IMR-90 (cell line): Measurements from ENCODE around the gene KRT7. TPM values are rescaled to one million over a fixed set of nuclear protein-coding genes. Genes with fewer than 3 reads are reported as not detected.

Experiments
- ATAC-seq: fragments of 200-7000 bp; cut with Tn5 transposase; 2 replicates; pipeline ENCODE4 v1.9.1; 2020; ENCODE audit warnings: low read depth, mild to moderate bottlenecking, moderate library complexity
- BruUV-seq: library from RNA; stranded (reverse); fragments of 400-500 nt; replicated peaks from 2 replicates; lab custom pipeline; 2021; lab: Mats Ljungman, UMichigan
- CTCF ChIA-PET: fragments of 300-600 bp; formaldehyde crosslinking; extraction: SDS; loops from one replicate; lab custom pipeline; 2021; ENCODE audit warnings: antibody characterized with exemption; lab: Yijun Ruan, JAX
- POLR2A ChIA-PET: fragments of 300-600 bp; sonication (Branson Sonifier 250); formaldehyde crosslinking; loops from one replicate; lab custom pipeline; 2022; ENCODE audit warnings: antibody characterized with exemption; ENCODE audit not compliant: unreplicated experiment; lab: Charles Lee
- DNase-seq: peaks from one replicate; pipeline ENCODE4 v3.0.0; 2013
- H2AFZ ChIP-seq: replicated peaks from 2 replicates; pipeline ENCODE3; 2013; ENCODE audit warnings: low read length, mild to moderate bottlenecking; ENCODE audit not compliant: poor library complexity
- H2AK5ac ChIP-seq: 2 replicates; pipeline ENCODE4 v1.6.1; 2013; ENCODE audit warnings: low read depth, low read length, inconsistent platforms
- H2AK9ac ChIP-seq: replicated peaks from 2 replicates; pipeline ENCODE3; 2013; ENCODE audit warnings: mild to moderate bottlenecking, low read depth, low read length, moderate library complexity; ENCODE audit not compliant: poor library complexity
- H2BK120ac ChIP-seq: 2 replicates; pipeline ENCODE4 v1.6.1; 2013; ENCODE audit warnings: low read depth, low read length, inconsistent platforms
- H2BK15ac ChIP-seq: 3 replicates; pipeline ENCODE4 v1.6.1; 2013; ENCODE audit warnings: low read depth, low read length, inconsistent platforms
- H2BK20ac ChIP-seq: 2 replicates; pipeline ENCODE4 v1.6.1; 2013; ENCODE audit warnings: low read depth, mild to moderate bottlenecking, inconsistent platforms, low read length, moderate library complexity
- H2BK5ac ChIP-seq: 2 replicates; pipeline ENCODE4 v1.6.1; 2013; ENCODE audit warnings: mild to moderate bottlenecking, low read depth, low read length, inconsistent platforms; ENCODE audit not compliant: poor library complexity, severe bottlenecking
- H3K14ac ChIP-seq: replicated peaks from 2 replicates; pipeline ENCODE4 v1.6.1; 2013; ENCODE audit warnings: low read depth, low read length, inconsistent platforms
- H3K18ac ChIP-seq: 2 replicates; pipeline ENCODE4 v1.6.1; 2013; ENCODE audit warnings: low read depth, low read length, control low read depth
- H3K23ac ChIP-seq: 2 replicates; pipeline ENCODE4 v1.6.1; 2013; ENCODE audit warnings: low read depth, low read length, inconsistent platforms
- H3K27ac ChIP-seq: 2 replicates; pipeline ENCODE4 v1.5.1; 2013; ENCODE audit warnings: mild to moderate bottlenecking, control low read depth, low read length; ENCODE audit not compliant: insufficient read depth
- H3K27me3 ChIP-seq: 2 replicates; pipeline ENCODE4 v1.6.1; 2013; ENCODE audit warnings: low read length; ENCODE audit not compliant: control insufficient read depth, insufficient read depth
- H3K36me3 ChIP-seq: 2 replicates; pipeline ENCODE4 v1.6.1; 2013; ENCODE audit warnings: low read length, mixed read lengths; ENCODE audit not compliant: control insufficient read depth, insufficient read depth
- H3K4ac ChIP-seq: 2 replicates; pipeline ENCODE4 v1.6.1; 2013; ENCODE audit warnings: low read depth, low read length, inconsistent platforms
- H3K4me1 ChIP-seq: 2 replicates; pipeline ENCODE4 v1.6.1; 2013; ENCODE audit warnings: low read length, mixed read lengths; ENCODE audit not compliant: control insufficient read depth, insufficient read depth
- H3K4me2 ChIP-seq: 2 replicates; pipeline ENCODE4 v1.6.1; 2013; ENCODE audit warnings: low read depth, mild to moderate bottlenecking, control low read depth, low read length, moderate library complexity
- H3K4me3 ChIP-seq: 2 replicates; pipeline ENCODE4 v1.5.1; 2013; ENCODE audit warnings: low read depth, mild to moderate bottlenecking, control low read depth, low read length, moderate library complexity; ENCODE audit not compliant: insufficient read depth
- H3K56ac ChIP-seq: 2 replicates; pipeline ENCODE4 v1.6.1; 2013; ENCODE audit warnings: low read length, inconsistent platforms; ENCODE audit not compliant: insufficient read depth; ENCODE audit errors: extremely low read depth
- H3K79me1 ChIP-seq, 2 experiments: 2 replicates each; pipeline ENCODE4 v1.6.1; 2013; ENCODE audit warnings: low read length in 2 of 2, inconsistent platforms in 1 of 2, low read depth in 1 of 2
- H3K9ac ChIP-seq: 2 replicates; pipeline ENCODE4 v1.6.1; 2013; ENCODE audit warnings: low read depth, low read length, control low read depth
- H3K9me1 ChIP-seq: 2 replicates; pipeline ENCODE4 v1.6.1; 2013; ENCODE audit warnings: low read length, inconsistent platforms; ENCODE audit not compliant: insufficient read depth
- H3K9me3 ChIP-seq: 2 replicates; pipeline ENCODE4 v1.6.1; 2013; ENCODE audit warnings: low read length; ENCODE audit not compliant: control insufficient read depth, insufficient read depth
- H4K20me1 ChIP-seq: 2 replicates; pipeline ENCODE4 v1.6.1; 2013; ENCODE audit warnings: low read length, inconsistent platforms; ENCODE audit not compliant: insufficient read depth
- H4K5ac ChIP-seq: 2 replicates; pipeline ENCODE4 v1.6.1; 2013; ENCODE audit warnings: mild to moderate bottlenecking, low read depth, low read length, control low read depth
- H4K8ac ChIP-seq, 2 experiments: 2 replicates each; pipeline ENCODE4 v1.6.1; 2013; ENCODE audit warnings: low read depth in 2 of 2, low read length in 2 of 2, control low read depth in 1 of 2, inconsistent platforms in 1 of 2
- H4K91ac ChIP-seq: 2 replicates; pipeline ENCODE4 v1.6.1; 2013; ENCODE audit warnings: low read depth, low read length, inconsistent platforms; ENCODE audit not compliant: insufficient read depth
- BHLHE40 ChIP-seq: fragments of 150-350 bp; IDR thresholded peaks from 2 replicates; pipeline ENCODE4 v1.6.1; 2016; ENCODE audit warnings: mild to moderate bottlenecking, low read depth, low read length
- CEBPB ChIP-seq: IDR thresholded peaks from 2 replicates; pipeline ENCODE4 v1.6.1; 2012; ENCODE audit warnings: low read depth, low read length, improper control_type of control experiment
- MAFK ChIP-seq: IDR thresholded peaks from 2 replicates; pipeline ENCODE4 v1.6.1; 2012; ENCODE audit warnings: low read depth, low read length, improper control_type of control experiment
- MAZ ChIP-seq: IDR thresholded peaks from 2 replicates; pipeline ENCODE4 v1.6.1; 2012; ENCODE audit warnings: low read depth, mild to moderate bottlenecking, low read length, improper control_type of control experiment, moderate library complexity, borderline replicate concordance
- POLR2A ChIP-seq: IDR thresholded peaks from 2 replicates; pipeline ENCODE4 v1.6.1; 2012; ENCODE audit warnings: mild to moderate bottlenecking, low read depth, low read length
- RAD21 ChIP-seq: IDR thresholded peaks from 2 replicates; pipeline ENCODE4 v1.6.1; 2012; ENCODE audit warnings: low read length, improper control_type of control experiment
- RCOR1 ChIP-seq: IDR thresholded peaks from 2 replicates; pipeline ENCODE4 v1.6.1; 2012; ENCODE audit warnings: mild to moderate bottlenecking, low read length, improper control_type of control experiment; ENCODE audit not compliant: insufficient replicate concordance
- RFX5 ChIP-seq: IDR thresholded peaks from 2 replicates; pipeline ENCODE4 v1.8.0; 2012; ENCODE audit warnings: low read depth, mild to moderate bottlenecking, low read length, moderate library complexity
- SMC3 ChIP-seq: fragments of 150-350 bp; IDR thresholded peaks from 2 replicates; pipeline ENCODE4 v1.6.1; 2016; ENCODE audit warnings: low read depth, mild to moderate bottlenecking, antibody characterized with exemption, low read length, moderate library complexity
- WGBS, 2 experiments: methylation state at CpG; one replicate each; pipeline versions ENCODE4 v1.1.5 to v1.1.7; 2013; ENCODE audit warnings: missing lambda C conversion rate in 2 of 2; ENCODE audit not compliant: insufficient read length in 1 of 2; ENCODE audit errors: extremely low coverage in 2 of 2; 5-methylcytosine and 5-hydroxymethylcytosine counted together
- dilution Hi-C: fragments of 300-500 bp; cut with HindIII; formaldehyde crosslinking; loops from one replicate; pipeline ENCODE4 v1.14.3; 2018; ENCODE audit warnings: low sequenced_read_pairs; ENCODE audit not compliant: unreplicated experiment
- in situ Hi-C: fragments of 300-500 bp; cut with MboI; formaldehyde crosslinking; loops from 3 replicates; pipeline ENCODE4 v1.14.3; 2019; ENCODE audit warnings: low sequenced_read_pairs, inconsistent platforms, mixed read lengths
- intact Hi-C: fragments of 100-400 bp; cut with micrococcal nuclease; formaldehyde crosslinking; loops from 2 replicates; pipeline ENCODE4 v1.10.0; 2022
- polyA plus RNA-seq, 3 experiments: library from polyadenylated mRNA; depleted of rRNA; stranded (reverse); fragments of >200 nt; gene quantifications; 2 replicates each; pipeline ENCODE4 v1.2.3, GENCODE V29; 2012; ENCODE audit warnings: low replicate concordance in 1 of 3
- total RNA-seq: library from RNA; depleted of rRNA; stranded (reverse); fragments of >200 nt; gene quantifications from 2 replicates; pipeline ENCODE4 v1.2.3, GENCODE V29; 2012
- TF ChIP-seq, protein P1 (sequence below): conservative IDR thresholded peaks from 2 replicates; pipeline ENCODE4 v1.5.1; 2012; ENCODE audit warnings: mild to moderate bottlenecking, low read depth, low read length, improper control_type of control experiment
- TF ChIP-seq, protein P2 (sequence below): fragments of 150-350 bp; IDR thresholded peaks from 2 replicates; pipeline ENCODE4 v1.6.1; 2017; ENCODE audit warnings: mild to moderate bottlenecking, antibody characterized with exemption, low read length, low read depth

KRT7 gene
- total and polyA plus RNA-seq, 2 of the 4 experiments (the other 2 are of a cell fraction), result 0.54 to 1.7 TPM

DNA sequence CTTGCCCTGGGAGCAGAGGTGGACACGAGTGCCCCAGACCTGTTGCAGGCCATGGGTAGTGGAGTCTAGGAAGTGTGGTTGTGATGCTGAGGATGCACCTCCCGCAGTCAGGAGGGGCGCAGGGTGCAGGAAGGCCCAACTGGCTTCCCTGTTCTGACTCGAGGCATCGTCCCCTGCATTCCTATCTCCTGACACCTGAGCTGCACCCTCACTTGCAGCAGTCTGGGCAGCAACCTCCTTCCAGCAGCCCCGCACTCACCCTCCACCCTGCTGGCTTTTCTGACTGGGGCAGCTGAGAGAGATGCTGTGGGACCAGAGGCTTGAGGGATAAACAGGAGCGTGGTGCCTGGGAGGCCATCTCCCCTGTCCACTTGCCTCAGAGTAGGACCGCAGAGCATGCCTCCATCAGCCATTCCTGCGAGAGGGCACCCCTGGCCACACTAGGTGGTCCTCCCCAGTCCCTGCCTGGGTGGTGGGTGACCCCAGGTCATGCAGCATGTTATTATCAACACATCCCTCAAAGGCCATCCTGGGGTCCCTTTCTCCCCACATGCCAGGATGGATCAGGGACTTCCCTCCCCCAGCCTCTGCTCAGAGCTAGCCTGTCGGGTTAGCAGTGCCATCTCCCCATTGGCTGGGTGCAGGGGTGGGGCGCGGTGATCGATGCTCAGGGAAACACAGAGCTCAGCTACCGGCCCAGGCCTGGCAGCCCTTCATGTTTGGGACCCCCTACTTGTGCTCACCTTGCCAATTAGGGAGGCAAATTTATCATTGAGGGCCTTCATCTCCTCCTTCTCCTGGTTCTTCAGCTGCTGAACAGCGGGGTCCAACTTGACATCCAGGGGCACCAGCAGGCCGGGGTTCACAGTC, 41.9 kb upstream of the KRT7 start:
- Histone ChIP-seq H3K9ac (peak overlapping the region; percentile 18; the same call in 1 of the 2 replicates), H3K4me1 (peaks cover 70% of the 10 kb centered on the region), H3K27ac (peak overlapping the region; percentile 90), H3K9me1 (peaks cover 65% of the 10 kb centered on the region), H2BK20ac (peak overlapping the region; percentile 99), H2AK9ac (peak overlapping the region; percentile 97), H2AFZ (peak overlapping the region; percentile 69), H4K20me1 (no peaks in the 10 kb centered on the region), H3K27me3 (no peaks in the 10 kb centered on the region), H3K18ac (peak overlapping the region; percentile 71), H3K23ac (peak overlapping the region; percentile 90), H3K4ac (peak overlapping the region; percentile 99), H3K4me2 (no peak overlapping the region), H2BK120ac (peak overlapping the region; percentile 100), H2BK5ac (peak overlapping the region; percentile 99), H2BK15ac (peak overlapping the region; percentile 72; the same call in 2 of the 3 replicates), H4K8ac (peak overlapping the region; percentile 91 to 92), H3K14ac (peak overlapping the region; percentile 87), H3K4me3 (no peak overlapping the region), H3K36me3 (no peaks in the 10 kb centered on the region), H3K56ac (peak overlapping the region; percentile 79; the same call in 1 of the 2 replicates), H4K91ac (peak overlapping the region; percentile 100), H3K9me3 (no peaks in the 10 kb centered on the region), H2AK5ac (peak overlapping the region; percentile 98), H4K5ac (peak overlapping the region; percentile 93), H3K79me1 (peaks cover 0 to 41% of the 10 kb centered on the region in 2 experiments; a peak in 2 of 4 replicates)
- dilution Hi-C loops, result no loop called here
- peak; percentile 35 for DNase-seq
- ChIA-PET CTCF (interaction anchor here (1.0 to 2.1 kb wide), 2 partner anchors 22 to 88 kb away, joined by 3 to 9 read pairs; no protein-coding TSS in a partner anchor), POLR2A (no interaction called here)
- intact Hi-C loops, result no loop called here
- no peak for ATAC-seq
- in situ Hi-C loops, result no loop called here
- WGBS, 2 experiments, result 94% methylated on average over 7 of the region's 16 CpGs; no CpG with 5 or more reads in 1 of the 2 experiments
- no TSS peak for BruUV-seq
- TF ChIP-seq RAD21 (no peak), MAZ (no peak), CEBPB (no peak), RFX5 (no peak), BHLHE40 (no peak), SMC3 (no peak), MAFK (no peak), POLR2A (no peak), RCOR1 (no peak)
- TF ChIP-seq, protein P1, sequence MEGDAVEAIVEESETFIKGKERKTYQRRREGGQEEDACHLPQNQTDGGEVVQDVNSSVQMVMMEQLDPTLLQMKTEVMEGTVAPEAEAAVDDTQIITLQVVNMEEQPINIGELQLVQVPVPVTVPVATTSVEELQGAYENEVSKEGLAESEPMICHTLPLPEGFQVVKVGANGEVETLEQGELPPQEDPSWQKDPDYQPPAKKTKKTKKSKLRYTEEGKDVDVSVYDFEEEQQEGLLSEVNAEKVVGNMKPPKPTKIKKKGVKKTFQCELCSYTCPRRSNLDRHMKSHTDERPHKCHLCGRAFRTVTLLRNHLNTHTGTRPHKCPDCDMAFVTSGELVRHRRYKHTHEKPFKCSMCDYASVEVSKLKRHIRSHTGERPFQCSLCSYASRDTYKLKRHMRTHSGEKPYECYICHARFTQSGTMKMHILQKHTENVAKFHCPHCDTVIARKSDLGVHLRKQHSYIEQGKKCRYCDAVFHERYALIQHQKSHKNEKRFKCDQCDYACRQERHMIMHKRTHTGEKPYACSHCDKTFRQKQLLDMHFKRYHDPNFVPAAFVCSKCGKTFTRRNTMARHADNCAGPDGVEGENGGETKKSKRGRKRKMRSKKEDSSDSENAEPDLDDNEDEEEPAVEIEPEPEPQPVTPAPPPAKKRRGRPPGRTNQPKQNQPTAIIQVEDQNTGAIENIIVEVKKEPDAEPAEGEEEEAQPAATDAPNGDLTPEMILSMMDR, result no peak
- TF ChIP-seq, protein P2, sequence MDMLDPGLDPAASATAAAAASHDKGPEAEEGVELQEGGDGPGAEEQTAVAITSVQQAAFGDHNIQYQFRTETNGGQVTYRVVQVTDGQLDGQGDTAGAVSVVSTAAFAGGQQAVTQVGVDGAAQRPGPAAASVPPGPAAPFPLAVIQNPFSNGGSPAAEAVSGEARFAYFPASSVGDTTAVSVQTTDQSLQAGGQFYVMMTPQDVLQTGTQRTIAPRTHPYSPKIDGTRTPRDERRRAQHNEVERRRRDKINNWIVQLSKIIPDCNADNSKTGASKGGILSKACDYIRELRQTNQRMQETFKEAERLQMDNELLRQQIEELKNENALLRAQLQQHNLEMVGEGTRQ, result no peak
